NCI-H128 (cell line): ENCODE results near the gene MED19.
A peak's percentile ranks its signal among the peaks of the same experiment; 100 is the strongest.
"Not testable (repeated sequence)": the region's sequence is repeated elsewhere in the genome, so short reads cannot be mapped to it uniquely, and the experiment has no call there.

ENCODE experiments used
- DNase-seq: peaks from one replicate; lab custom pipeline; 2025; ENCODE audit not compliant: unreplicated experiment; lab: John Stamatoyannopoulos, UW

The MED19 gene

GRCh38 chr11:57705432-57705831, 6.6 kb downstream of the MED19 start:
- DNase-seq = not testable (repeated sequence)

DNA sequence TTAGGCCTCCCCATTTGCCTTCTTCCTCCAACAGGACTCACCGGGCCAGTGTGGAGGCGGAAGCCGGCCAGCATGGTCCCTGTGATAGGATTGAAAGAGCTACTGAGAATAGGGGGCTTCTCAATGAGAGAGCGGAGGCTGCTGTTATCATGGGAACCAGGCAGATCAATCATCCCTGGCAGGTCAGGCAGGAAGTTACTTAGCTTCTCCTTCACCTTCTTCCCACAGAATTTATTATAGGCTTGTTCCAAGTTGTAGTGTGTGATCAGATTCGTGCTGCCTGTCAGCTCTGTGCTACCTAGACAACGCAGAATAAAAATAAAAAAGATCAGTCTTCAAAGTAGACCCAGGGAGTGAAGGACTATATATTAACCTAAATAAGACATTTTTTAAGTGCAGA, 7.1 kb downstream of the MED19 start:
- DNase-seq = no peak

DNA sequence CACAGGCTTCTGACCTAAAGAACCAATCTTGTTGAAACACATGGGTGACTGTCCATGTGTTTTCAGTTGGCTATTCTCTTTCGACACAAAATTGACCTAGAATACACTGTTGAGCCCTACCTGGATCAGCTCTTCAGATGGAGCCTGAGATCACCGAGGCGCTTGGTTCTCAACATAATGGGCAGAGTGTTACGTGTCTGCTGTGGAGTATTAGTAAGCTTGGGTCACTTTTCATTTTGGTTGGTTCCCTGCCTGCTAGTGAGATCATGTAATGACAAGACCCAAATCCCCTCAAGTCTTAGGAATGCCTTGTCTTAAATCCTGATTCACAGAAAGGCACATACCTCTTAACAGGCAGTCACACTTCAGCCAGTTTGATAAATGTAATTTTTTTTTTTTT, 8.7 kb downstream of the MED19 start:
- DNase-seq = no peak

DNA sequence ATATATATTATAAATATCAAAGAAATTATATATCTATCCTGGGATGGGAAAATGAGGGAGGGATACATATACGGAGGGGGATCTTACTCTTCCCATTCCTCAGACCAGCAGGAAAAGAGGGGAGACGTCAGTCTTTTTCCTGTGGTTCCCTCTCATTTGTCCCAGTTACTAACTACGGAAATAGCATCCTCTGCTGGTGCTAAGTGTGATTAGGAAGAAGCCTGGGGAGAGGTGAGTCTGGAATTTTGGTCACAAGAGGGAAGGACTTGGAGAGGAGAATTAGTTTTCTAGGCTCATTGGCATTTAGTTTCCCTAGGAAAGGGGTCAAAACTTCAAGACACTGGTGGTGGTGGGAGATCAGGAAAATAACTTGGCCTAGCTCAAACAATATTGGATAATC, 11.6 kb downstream of the MED19 start:
- no peak for DNase-seq

DNA sequence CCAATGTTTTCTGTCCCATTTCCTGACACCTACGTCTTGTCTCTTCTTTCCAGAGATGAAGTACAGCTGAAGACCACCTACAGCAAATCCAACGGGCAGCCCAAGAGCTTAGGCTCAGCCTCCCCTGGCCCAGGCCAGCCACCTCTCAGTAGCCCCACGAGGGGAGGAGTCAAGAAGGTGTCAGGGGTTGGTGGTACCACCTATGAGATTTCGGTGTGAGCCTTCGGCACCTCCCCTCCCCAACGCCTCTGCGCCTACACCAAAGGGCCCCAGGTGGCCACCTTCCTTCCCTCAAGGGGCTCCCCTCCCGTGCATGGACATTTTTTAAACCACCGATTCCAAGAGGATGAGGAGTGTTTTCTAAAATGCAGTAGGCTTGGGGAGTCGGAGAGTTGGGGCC, 12.2 kb downstream of the MED19 start:
- no peak for DNase-seq

- no peak for DNase-seq
These were observed 13.1 kb downstream of the MED19 start for GRCh38 chr11:57698843-57699365.

- DNase-seq = not testable (repeated sequence)
These were observed 21.5 kb downstream of the MED19 start for GRCh38 chr11:57690474-57690873.

- no peak for DNase-seq
These were observed 30.8 kb downstream of the MED19 start for GRCh38 chr11:57681168-57681567.

DNA sequence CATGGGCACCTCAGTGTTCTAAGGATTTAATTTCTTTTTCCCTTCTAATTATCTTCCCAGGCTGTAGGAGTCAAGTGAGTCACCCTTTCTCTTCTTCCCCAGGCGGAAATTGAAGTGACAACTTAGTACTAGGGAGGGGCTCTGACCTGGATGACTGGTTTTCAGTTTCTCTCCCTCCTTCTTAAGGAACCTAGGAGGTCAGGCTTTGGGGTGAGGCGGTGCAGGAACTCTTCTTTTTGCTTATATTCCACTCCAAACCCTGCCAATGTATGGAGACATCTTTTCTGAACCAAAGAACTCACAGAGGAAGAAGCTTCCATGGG, 31.5 kb downstream of the MED19 start:
- no peak for DNase-seq

DNA sequence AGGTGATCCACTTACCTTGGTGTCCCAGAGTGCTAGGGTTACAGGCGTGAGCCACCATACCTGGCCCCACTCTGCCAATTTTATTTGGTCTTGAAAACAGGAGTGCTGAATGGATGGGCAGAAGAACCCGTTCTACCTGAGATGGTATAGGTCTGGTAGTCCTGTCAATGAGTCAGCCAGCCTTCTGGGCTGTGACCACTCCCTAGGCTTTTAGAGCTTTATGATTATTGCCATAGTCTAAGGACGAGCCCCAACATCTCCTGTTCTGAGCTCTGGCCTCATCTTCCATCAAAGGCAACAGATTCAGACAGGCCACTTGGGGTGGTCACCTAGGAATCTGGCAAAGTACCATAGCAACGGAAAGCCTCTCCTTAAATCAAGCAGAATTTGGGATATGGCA, 32.6 kb downstream of the MED19 start:
- no peak for DNase-seq

- DNase-seq = no peak
These were observed 36.7 kb downstream of the MED19 start for GRCh38 chr11:57675176-57675941.

DNA sequence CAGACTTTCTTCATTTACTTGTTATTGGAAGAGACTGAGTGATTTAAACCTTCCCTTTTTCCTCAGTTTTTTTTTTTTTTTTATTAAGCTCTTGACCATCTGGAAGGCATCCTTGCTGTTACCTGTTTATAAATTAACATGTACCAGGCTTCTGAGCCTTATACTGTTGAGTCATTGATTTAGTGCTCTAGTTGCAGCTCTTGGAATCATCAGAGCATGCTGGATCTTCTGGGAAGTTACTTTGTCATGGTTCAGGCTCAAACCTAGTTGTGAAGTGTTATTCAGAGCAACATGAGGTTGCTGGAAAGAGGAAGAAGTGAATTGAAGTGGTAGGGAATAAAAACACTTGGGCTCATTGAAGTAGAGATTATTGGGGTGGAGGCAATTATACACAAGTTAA, 37.8 kb downstream of the MED19 start:
- DNase-seq = no peak

GRCh38 chr11:57668434-57668782, 43.6 kb downstream of the MED19 start:
- no peak for DNase-seq

- peak; percentile 96 for DNase-seq
These were observed 44.1 kb downstream of the MED19 start, which contains the start of gene ZDHHC5 for GRCh38 chr11:57667736-57668433. TSS of gene ZDHHC5 (plus strand) at chr11:57668114. CDS start at chr11:57673091, 4,977 bp downstream.

GRCh38 chr11:57667117-57667735, 44.8 kb downstream of the MED19 start:
- peak; percentile 96 for DNase-seq

DNA sequence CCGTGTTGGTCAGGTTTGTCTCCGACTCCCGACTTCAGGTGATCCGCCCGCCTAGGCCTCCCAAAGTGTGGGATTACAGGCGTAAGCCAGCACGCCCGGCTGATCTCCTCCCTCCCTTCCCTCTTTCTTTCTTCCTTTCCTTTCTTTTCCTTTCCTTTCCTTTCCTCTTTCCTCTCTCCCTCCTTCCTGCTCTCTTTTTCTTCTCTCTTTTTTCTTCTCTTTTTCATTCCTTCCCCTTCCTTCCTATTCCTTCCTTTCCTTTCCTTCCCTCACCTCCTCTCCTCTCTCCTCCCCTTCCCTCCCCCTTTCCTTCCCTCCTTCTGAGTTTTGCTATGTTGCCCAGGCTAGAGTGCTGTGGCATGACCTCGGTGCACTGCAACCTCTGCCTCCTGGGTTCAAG, 48.0 kb downstream of the MED19 start:
- no peak for DNase-seq

- DNase-seq = no peak
These were observed 49.1 kb downstream of the MED19 start for GRCh38 chr11:57662893-57663292.

DNA sequence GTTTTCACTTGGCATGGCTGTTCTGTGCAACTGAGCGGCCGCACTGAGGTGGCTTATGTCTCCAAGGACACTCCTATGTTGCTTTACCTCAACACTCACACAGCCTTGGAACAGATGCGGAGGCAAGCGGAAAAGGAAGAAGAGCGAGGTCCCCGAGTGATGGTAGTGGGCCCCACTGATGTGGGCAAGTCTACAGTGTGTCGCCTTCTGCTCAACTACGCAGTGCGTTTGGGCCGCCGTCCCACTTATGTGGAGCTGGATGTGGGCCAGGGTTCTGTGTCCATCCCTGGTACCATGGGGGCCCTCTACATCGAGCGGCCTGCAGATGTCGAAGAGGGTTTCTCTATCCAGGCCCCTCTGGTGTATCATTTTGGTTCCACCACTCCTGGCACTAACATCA, 52.3 kb downstream of the MED19 start:
- no peak for DNase-seq

DNA sequence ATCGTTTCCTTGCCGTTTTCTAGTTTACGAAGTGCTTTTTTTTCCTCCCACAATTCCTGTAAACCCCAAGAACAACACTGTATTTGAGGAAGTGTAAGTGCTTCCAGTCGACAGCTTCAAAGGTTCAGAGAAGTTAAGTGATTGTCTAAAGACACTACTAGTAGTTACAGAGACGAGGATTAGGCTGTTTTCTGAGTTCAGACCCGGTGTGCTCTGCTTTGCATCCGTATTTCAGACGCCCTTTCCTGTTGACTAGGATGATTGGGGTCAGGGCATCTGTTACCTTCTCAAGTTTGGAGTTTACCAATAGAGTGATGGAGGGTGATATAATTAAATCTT, 54.0 kb downstream of the MED19 start:
- no peak for DNase-seq

- DNase-seq = peak; percentile 99
These were observed 54.6 kb downstream of the MED19 start, which contains the start of gene CLP1 for GRCh38 chr11:57657194-57658022. TSS of gene CLP1 (plus strand) at chr11:57657762. CDS start at chr11:57659477, 1,715 bp downstream.

DNA sequence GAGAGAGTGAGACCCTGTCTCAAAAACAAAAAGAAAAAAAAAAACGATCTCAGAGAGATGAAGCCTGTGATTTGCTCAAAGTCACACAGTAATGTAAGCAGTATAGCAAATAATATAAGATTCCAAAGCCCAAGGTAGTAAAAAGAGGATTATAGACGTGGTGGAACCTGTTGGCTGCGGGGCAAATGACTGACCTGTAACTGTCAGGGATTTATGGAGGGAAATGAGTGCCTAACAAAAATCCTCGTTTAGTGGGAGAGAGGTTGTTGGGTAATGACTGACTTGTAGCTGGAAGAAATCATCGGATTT, 55.2 kb downstream of the MED19 start:
- no peak for DNase-seq
